Adrenal gland (tissue), 5 donors: ENCODE data around the gene ARSI.

Experiments
- POLR2A ChIP-seq, 2 donors: fragments of 450-650 bp; IDR thresholded peaks; one replicate each; pipeline ENCODE4 v1.6.1; 2017; ENCODE audit warnings: antibody characterized with exemption in 2 of 2, mild to moderate bottlenecking in 2 of 2, moderate library complexity in 1 of 2
- TF ChIP-seq, protein P1 (sequence below), 6 experiments: fragments of 450-650 bp in 4 of 6; fragments of 200-600 bp in 2 of 6; sonication (generic) in 1 of 6; IDR thresholded peaks; 1 replicate in 5 of 6; 2 replicates in 1 of 6; pipeline versions ENCODE4 v1.5.1 to v1.8.0; 2016 to 2021; ENCODE audit warnings: antibody characterized with exemption in 6 of 6, mild to moderate bottlenecking in 2 of 6, moderate library complexity in 1 of 6
- donor health status: DM: no; HTN: no; CAD: no.

DNA sequence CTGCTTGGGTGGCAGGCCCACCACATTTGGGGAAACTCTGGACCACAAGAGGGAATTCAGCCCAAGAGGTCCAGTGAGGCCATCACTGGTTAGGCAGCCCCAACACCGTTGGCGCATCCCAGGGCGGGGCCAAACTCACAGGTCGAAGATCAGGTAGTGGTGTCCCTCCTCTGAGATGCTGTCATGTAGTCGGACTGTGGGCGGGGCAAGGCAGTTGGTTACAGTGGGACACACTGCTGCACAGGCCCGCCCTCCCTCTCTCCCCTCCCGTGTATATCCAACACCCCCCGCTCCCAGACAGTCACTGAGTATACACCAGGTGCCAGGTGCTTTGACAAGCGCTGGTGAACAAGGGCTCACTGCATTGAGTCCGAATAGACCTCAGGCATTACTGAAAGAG lies 45.3 kb downstream of the ARSI start:
- TF ChIP-seq, protein P1, sequence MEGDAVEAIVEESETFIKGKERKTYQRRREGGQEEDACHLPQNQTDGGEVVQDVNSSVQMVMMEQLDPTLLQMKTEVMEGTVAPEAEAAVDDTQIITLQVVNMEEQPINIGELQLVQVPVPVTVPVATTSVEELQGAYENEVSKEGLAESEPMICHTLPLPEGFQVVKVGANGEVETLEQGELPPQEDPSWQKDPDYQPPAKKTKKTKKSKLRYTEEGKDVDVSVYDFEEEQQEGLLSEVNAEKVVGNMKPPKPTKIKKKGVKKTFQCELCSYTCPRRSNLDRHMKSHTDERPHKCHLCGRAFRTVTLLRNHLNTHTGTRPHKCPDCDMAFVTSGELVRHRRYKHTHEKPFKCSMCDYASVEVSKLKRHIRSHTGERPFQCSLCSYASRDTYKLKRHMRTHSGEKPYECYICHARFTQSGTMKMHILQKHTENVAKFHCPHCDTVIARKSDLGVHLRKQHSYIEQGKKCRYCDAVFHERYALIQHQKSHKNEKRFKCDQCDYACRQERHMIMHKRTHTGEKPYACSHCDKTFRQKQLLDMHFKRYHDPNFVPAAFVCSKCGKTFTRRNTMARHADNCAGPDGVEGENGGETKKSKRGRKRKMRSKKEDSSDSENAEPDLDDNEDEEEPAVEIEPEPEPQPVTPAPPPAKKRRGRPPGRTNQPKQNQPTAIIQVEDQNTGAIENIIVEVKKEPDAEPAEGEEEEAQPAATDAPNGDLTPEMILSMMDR (IDR thresholded peaks at IDR 0.05) = no peak
- no peak for TF ChIP-seq POLR2A (IDR thresholded peaks at IDR 0.05)
